OCI-LY1 (cell line): ENCODE data around the gene LINS1.

Experiments
- EZH2 ChIP-seq: fragments of 200-600 bp; sonication (generic), shearing (Covaris generic); IDR thresholded peaks from 2 replicates; pipeline ENCODE4 v1.8.0; 2017; ENCODE audit warnings: borderline replicate concordance, mixed run types, mild to moderate bottlenecking, antibody characterized with exemption, low read length, moderate library complexity, mixed read lengths
- TF ChIP-seq, protein P1 (sequence below): fragments of 200-600 bp; sonication (generic), shearing (Covaris generic); IDR thresholded peaks from 2 replicates; pipeline ENCODE4 v1.5.1; 2017; ENCODE audit warnings: mild to moderate bottlenecking, antibody characterized with exemption, low read length, moderate library complexity, mixed read lengths

DNA sequence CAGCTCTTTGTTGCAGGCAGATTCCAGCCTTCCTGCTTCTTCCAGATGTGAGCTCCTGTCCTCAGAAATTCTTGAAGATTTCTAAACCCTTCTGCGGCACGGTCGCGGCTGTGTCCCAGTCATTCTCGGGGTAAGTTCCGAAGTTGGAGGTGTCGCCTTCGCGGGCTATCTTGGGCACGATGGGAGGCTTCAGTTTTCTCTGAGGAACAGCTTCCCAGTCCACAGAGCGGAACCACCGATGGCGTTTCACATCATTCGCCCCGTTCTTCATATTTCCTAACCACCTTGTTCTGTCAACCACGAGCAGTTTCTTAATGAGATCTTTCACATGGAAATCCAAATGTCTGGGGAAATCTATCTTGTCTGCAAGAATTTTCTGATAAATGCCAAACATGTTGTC lies 48.5 kb downstream of the LINS1 start:
- no peak for TF ChIP-seq EZH2
- TF ChIP-seq, protein P1, sequence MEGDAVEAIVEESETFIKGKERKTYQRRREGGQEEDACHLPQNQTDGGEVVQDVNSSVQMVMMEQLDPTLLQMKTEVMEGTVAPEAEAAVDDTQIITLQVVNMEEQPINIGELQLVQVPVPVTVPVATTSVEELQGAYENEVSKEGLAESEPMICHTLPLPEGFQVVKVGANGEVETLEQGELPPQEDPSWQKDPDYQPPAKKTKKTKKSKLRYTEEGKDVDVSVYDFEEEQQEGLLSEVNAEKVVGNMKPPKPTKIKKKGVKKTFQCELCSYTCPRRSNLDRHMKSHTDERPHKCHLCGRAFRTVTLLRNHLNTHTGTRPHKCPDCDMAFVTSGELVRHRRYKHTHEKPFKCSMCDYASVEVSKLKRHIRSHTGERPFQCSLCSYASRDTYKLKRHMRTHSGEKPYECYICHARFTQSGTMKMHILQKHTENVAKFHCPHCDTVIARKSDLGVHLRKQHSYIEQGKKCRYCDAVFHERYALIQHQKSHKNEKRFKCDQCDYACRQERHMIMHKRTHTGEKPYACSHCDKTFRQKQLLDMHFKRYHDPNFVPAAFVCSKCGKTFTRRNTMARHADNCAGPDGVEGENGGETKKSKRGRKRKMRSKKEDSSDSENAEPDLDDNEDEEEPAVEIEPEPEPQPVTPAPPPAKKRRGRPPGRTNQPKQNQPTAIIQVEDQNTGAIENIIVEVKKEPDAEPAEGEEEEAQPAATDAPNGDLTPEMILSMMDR = no peak
